GM18508 (cell line): ENCODE data around the gene SUMF2.
"Not testable (repeated sequence)": the region's sequence is repeated elsewhere in the genome, so short reads cannot be mapped to it uniquely, and the experiment has no call there.

Source experiments
- ATAC-seq: cut with Tn5 transposase; IDR thresholded peaks from one replicate; pipeline ENCODE4 v1.9.1; 2021; ENCODE audit warnings: moderate number of reproducible peaks; ENCODE audit not compliant: insufficient read depth, unreplicated experiment

Gene SUMF2

GRCh38 chr7:56104138-56104537 is 40.1 kb downstream of the SUMF2 start:
- not testable (repeated sequence) for ATAC-seq

- no peak for ATAC-seq
Measured at GRCh38 chr7:56105508-56105907, 41.4 kb downstream of the SUMF2 start.

GRCh38 chr7:56106108-56107073 is 42.3 kb downstream of the SUMF2 start, which contains the start of gene CHCHD2:
CHCHD2 (minus strand) TSS chr7:56106476; CDS start chr7:56106413, 63 bp downstream.
- peak; percentile 99 for ATAC-seq

GRCh38 chr7:56107954-56108258 is 43.8 kb downstream of the SUMF2 start:
- no peak for ATAC-seq

- no peak for ATAC-seq
Measured at GRCh38 chr7:56110611-56111010, 46.5 kb downstream of the SUMF2 start.

GRCh38 chr7:56112244-56112643 is 48.2 kb downstream of the SUMF2 start:
- not testable (repeated sequence) for ATAC-seq

GRCh38 chr7:56115852-56116538 is 51.9 kb downstream of the SUMF2 start, which contains the start of gene NUPR2:
NUPR2 (minus strand) TSS chr7:56116417; CDS start chr7:56116314, 103 bp downstream.
- ATAC-seq, result no peak

GRCh38 chr7:56121440-56121839 is 57.4 kb downstream of the SUMF2 start:
- ATAC-seq, result no peak

GRCh38 chr7:56124981-56125380 is 60.9 kb downstream of the SUMF2 start:
- no peak for ATAC-seq

GRCh38 chr7:56125831-56126230 is 61.7 kb downstream of the SUMF2 start:
- no peak for ATAC-seq

- ATAC-seq, result no peak
Measured at GRCh38 chr7:56127241-56127975, 63.3 kb downstream of the SUMF2 start.
